Erythroblast (primary cell): ENCODE measurements around the gene MTG2.

Source experiments
- GATA1 ChIP-seq: IDR thresholded peaks from 2 replicates; pipeline ENCODE4 v1.6.1; 2011; ENCODE audit warnings: low read depth, mild to moderate bottlenecking, control low read depth, low read length, moderate library complexity
- POLR2A ChIP-seq: IDR thresholded peaks from 2 replicates; pipeline ENCODE4 v1.6.1; 2011; ENCODE audit warnings: mild to moderate bottlenecking, low read length

DNA sequence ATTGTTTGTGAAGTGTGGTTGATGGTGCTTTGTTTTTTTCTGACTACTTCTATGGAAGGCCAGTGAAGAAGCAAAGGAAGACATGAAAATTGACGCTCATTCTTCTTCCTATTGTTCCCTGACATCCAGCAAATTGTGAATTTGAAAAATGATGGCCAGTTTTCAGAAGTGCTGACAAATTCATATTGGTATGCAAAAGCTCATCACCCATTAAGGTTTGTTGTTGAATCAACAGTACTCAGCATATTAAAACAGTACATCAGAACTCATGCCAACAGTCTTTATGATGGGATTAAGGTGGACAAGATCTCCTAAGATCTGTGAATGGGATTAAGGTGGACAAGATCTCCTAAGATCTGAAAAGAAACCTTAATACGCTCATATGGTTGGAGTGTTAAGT, 1.0 kb upstream of the MTG2 start:
- TF ChIP-seq POLR2A (no peak), GATA1 (no peak)
